GM21367 (cell line): ENCODE data around the gene S100A2.
"Not testable (repeated sequence)": the region's sequence is repeated elsewhere in the genome, so short reads cannot be mapped to it uniquely, and the experiment has no call there.

Experiments used
- ATAC-seq: cut with Tn5 transposase; IDR thresholded peaks from one replicate; pipeline ENCODE4 v1.9.1; 2021; ENCODE audit not compliant: unreplicated experiment

S100A2 gene

GRCh38 chr1:153534226-153534924 is 31.3 kb downstream of the S100A2 start:
- no peak for ATAC-seq

GRCh38 chr1:153533689-153534201 is 31.9 kb downstream of the S100A2 start:
- no peak for ATAC-seq

- no peak for ATAC-seq
Observed at GRCh38 chr1:153532769-153533599, 32.7 kb downstream of the S100A2 start.

GRCh38 chr1:153532181-153532580 is 33.5 kb downstream of the S100A2 start:
- no peak for ATAC-seq

DNA sequence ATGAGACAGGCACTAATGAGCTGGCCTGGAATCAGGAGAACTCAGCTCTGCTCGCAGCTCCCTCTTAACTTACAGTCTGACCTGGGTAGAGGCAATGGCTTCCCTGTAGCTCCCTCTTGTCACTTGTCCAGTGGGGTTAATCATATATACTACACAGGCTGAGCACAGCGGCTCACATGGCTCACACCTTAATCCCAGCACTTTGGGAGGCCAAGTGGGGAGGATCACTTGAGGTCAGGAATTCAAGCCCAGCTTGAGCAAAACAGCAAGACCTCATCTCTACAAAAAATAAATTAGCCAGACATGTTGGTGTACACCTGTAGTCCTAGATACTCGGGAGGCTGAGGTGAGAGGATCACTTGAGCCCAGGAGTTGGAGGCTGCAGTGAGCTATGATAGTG is 34.0 kb downstream of the S100A2 start:
- ATAC-seq, result no peak

DNA sequence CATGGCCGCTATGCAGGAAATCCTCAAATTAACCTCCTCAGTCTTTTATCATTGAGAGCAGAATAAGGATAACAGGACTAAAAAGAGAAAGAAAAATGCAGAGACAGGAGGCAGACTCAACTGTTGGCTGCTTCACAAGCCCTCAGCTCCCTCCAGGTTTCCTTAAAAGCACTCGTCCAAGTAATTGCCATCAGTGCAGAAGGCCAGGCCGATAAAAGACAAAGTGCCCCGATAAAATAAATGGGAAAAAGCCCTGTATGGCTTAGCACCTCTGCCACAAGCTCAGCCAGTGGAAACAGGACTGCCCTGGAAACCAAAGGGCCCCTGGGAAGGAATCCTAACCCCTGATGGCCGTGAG is 38.0 kb downstream of the S100A2 start:
- no peak for ATAC-seq

DNA sequence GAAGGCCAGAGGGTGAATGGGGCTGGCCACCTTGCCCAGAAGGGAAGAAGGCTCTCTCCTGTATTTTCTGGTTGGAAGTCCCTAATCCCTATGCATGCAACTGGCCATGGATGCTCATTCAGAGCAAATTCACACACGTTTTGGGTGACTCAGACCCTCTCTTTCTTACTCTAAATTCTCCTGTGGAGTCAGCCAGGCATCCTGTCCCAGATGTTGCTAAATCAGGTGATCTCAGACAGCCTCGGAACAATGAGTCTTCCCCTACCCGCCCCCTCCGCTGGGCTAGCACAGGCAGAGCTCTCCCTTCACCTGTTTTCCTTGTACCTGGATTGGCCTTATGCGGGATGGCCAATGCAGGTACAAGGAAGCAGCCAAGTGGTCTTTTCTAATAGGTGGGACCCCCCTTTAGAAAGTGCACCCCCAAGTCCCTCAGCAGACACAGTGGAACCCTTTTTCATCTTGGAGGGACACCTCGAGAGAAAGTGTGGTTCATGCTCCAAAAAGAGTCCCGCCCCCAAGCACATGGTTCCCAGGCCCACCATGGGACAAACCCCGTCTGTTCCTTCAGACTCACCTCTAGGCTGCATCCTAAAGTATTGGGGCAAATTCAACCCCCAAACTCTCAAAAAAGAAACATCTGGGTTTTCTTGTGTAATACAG is 38.5 kb downstream of the S100A2 start:
- ATAC-seq, result no peak

- ATAC-seq, result no peak
Observed at GRCh38 chr1:153526132-153526543, 39.5 kb downstream of the S100A2 start.

DNA sequence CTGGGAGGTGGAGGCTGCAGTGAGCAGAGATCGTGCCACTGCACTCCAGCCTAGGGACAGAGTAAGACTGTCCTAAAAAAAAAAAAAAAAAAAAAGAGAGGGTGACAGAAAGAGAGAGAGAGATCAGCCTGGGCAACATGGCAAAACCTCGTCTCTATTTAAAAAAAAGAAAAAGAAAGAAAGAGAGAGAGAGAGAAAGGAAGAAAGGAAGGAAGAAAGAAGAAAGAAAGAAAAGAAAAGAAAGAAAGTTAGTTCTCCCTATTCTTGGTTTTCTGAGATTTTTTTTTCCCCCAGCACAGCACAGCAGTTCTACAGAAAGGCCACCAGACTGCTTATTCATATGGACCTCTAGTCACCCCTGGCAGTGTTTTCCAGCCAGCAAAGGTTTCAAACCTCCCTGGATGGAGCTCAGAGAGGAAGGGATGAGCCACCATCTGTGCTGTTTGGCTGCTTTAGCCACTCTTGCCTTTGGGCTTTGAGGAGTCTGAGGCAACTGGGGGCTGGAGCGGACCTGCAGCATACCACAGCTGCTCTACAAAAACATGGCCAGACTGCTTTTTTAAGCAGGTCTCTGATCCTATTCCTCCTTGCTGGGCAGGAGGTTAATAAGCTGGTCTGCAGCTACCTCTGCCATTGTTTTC is 40.4 kb downstream of the S100A2 start:
- ATAC-seq, result no peak

DNA sequence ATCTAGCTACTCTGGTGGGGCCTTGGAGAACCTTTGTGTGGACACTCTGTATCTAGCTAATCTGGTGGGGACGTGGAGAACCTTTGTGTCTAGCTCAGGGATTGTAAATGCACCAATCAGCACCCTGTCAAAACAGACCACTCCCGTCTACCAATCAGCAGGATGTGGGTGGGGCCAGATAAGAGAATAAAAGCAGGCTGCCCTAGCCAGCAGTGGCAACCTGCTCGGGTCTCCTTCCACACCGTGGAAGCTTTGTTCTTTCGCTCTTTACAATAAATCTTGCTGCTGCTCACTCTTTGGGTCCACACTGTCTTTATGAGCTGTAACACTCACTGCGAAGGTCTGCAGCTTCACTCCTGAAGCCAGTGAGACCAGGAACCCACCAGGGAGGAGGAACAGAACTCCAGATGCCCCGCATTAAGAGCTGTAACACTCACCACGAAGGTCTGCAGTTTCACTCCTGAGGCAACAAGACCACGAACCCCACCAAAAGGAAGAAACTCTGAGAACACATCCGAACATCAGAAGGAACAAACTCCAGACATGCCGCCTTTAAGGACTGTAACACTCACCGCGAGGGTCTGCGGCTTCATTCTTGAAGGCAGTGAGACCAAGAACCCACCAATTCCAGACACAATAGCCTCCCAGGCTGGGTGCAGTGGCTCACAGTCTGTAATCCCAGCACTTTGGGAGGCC is 43.1 kb downstream of the S100A2 start:
- not testable (repeated sequence) for ATAC-seq

- not testable (repeated sequence) for ATAC-seq
Observed at GRCh38 chr1:153521808-153522207, 43.8 kb downstream of the S100A2 start.

DNA sequence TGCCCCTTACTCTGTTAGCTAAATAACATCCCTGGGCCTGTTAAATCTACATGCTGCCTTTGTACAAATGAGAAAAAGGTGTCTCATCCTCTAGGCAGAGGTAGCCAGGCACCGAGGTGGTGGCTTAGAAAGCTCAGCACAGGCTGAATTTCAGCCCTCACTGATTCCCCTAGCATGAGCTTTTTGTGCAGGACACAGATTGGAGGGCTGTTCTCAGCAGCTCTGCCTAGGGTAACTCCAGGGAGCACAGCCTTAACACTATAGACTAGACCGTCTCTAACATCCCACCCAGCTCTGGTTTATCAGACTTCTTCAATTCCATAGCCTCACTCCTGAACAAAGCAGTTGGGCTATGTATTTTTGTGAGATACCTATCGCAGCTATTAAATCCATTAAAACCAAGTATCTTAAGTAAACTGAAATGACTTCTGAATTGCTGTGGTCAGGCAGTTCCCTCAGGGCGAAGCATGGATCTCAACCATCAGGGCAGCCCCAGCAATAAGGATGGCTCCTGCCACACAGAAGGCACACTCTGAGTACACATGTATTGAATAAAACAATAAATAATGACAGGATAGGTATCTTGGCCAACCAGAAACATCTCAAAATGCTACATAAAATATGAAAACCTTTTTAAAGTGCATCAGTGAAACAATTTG is 44.7 kb downstream of the S100A2 start:
- ATAC-seq, result no peak

GRCh38 chr1:153520137-153520691 is 45.4 kb downstream of the S100A2 start:
- ATAC-seq, result not testable (repeated sequence)

DNA sequence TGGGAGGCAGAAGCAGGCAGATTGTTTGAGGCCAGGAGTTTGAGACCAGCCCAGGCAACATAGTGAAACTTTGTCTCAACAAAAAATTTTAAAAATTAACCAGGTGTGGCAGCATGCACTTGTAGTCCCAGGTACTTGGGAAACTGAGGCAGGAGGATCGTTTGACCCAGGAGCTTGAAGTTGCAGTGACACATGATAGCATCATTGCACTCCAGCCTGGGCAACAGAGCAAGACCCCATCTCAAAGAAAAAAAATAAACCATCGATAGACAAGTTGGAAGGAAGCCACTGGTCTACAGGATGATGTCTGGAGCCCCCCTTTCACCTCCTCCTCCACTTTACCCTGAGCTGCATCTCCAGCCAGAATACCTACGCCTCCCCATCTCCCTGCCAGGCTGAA is 46.4 kb downstream of the S100A2 start:
- no peak for ATAC-seq

DNA sequence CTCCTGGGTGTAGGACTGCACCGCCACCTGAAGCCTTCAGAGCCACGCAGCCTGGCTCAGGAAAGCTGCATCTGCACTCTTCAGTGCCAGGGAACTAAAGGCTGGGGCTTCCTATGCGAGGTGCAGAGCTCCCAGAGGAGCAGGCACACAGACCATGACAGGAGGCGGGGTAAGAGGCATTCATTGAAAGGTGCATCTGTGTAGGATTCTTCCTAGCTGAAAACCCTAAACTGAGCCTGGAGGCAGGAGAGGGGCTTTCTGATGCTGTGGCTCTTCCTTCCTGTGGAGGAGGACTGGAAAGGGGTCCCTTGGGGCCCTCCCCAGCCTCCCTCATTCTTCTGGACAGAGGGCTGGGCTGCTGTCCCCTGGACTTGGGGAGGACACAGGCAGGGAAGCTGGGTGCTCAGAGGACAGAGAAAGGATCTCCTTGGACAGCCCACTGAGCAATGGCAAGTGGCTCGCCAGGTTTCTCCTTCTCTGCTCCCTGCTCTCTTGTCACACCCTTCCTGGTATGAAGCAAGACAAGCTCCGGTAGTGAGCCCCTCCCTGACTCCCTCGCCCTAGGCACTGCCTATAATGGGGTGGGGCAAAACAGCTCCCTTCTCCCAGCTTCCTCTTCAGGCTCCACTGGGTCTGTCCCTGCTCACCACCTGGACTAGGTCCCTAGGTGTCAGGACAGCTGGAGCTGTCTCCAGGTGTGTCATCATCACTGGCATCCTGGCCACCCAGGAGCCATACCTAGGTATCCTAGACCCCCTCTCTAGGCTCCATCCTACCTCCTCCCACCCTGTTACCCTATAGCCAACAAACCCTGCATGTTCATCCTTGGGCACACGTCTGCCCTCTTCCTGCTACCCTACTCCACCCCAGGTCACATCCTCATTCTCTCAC is 49.9 kb downstream of the S100A2 start:
- no peak for ATAC-seq

GRCh38 chr1:153513666-153514065 is 52.0 kb downstream of the S100A2 start:
- ATAC-seq, result no peak

- no peak for ATAC-seq
Observed at GRCh38 chr1:153513023-153513422, 52.6 kb downstream of the S100A2 start.
